Coronary artery (tissue), 2 donors: ENCODE measurements around the gene PTPN2.
"Not testable (repeated sequence)": the region's sequence is repeated elsewhere in the genome, so short reads cannot be mapped to it uniquely, and the experiment has no call there.

Experiments
- DNase-seq: peaks from one replicate; pipeline ENCODE4 v3.0.0-alpha.2; 2017; ENCODE audit warnings: low spot score
- H3K27ac ChIP-seq, 2 donors: fragments of 200-600 bp; sonication (generic); one replicate each; pipeline ENCODE4 v1.5.1; 2016 to 2019
- H3K4me3 ChIP-seq: fragments of 200-600 bp; sonication (generic); 2 replicates; pipeline ENCODE4 v1.5.1; 2016; ENCODE audit warnings: mild to moderate bottlenecking, moderate library complexity
- TF ChIP-seq, protein P1 (sequence below): fragments of 200-600 bp; sonication (generic); IDR thresholded peaks from one replicate; pipeline ENCODE4 v1.5.1; 2019; ENCODE audit warnings: antibody characterized with exemption

Gene PTPN2

DNA sequence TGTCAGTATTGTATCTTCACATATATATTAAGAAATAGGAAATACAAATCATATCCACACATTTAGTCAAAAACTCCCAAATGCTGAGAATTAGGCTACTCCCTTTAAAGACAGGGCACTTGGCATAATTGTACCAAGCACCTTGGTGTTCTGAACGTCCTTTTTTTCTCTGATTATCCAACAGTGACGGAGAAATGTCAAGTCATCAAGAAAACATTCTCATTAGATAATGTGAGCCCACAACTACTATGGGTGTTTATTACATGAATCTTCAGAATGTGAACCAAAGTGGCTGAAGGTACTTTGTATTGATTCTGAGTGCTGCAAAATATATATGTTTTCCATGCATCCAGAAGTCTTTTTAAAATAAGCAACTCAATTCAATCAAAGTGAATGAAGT lies 97.4 kb downstream of the PTPN2 start:
- Histone ChIP-seq H3K4me3 (no peak overlapping the region), H3K27ac (no peak overlapping the region)
- TF ChIP-seq, protein P1, sequence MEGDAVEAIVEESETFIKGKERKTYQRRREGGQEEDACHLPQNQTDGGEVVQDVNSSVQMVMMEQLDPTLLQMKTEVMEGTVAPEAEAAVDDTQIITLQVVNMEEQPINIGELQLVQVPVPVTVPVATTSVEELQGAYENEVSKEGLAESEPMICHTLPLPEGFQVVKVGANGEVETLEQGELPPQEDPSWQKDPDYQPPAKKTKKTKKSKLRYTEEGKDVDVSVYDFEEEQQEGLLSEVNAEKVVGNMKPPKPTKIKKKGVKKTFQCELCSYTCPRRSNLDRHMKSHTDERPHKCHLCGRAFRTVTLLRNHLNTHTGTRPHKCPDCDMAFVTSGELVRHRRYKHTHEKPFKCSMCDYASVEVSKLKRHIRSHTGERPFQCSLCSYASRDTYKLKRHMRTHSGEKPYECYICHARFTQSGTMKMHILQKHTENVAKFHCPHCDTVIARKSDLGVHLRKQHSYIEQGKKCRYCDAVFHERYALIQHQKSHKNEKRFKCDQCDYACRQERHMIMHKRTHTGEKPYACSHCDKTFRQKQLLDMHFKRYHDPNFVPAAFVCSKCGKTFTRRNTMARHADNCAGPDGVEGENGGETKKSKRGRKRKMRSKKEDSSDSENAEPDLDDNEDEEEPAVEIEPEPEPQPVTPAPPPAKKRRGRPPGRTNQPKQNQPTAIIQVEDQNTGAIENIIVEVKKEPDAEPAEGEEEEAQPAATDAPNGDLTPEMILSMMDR = no peak
- DNase-seq = no peak

- TF ChIP-seq, protein P1 = no peak
- DNase-seq = no peak
- H3K27ac ChIP-seq = no peak overlapping the region
- no peak overlapping the region for H3K4me3 ChIP-seq
These were observed 100.5 kb downstream of the PTPN2 start for GRCh38 chr18:12783524-12783923.

GRCh38 chr18:12782521-12782920 lies 101.5 kb downstream of the PTPN2 start:
- Histone ChIP-seq H3K4me3 (no peak overlapping the region), H3K27ac (no peak overlapping the region)
- TF ChIP-seq, protein P1 = no peak
- DNase-seq = no peak

GRCh38 chr18:12779456-12779855 lies 104.6 kb downstream of the PTPN2 start:
- H3K4me3 ChIP-seq = no peak overlapping the region
- TF ChIP-seq, protein P1 = no peak
- DNase-seq = no peak
- no peak overlapping the region for H3K27ac ChIP-seq

DNA sequence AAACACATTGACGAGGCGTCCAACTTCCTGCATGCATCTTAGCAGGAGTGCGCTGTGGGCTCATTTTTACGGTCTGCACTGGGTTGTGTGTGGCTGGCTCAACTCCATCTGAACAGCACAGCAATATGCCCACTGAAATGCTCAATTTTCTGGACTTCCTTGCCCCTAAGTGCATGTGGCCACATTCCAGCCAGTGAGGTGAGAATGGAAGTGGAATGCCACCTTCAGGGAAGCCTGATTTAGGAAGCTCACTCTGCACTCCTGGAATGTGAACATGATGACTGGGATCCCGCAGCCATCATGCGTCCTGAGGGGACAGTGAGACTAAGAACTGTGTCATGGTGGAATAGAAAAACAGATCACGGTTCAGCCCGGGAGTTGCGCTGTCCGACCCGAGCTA lies 105.0 kb downstream of the PTPN2 start:
- H3K27ac ChIP-seq = no peak overlapping the region
- no peak overlapping the region for H3K4me3 ChIP-seq
- TF ChIP-seq, protein P1 = no peak
- DNase-seq = no peak

DNA sequence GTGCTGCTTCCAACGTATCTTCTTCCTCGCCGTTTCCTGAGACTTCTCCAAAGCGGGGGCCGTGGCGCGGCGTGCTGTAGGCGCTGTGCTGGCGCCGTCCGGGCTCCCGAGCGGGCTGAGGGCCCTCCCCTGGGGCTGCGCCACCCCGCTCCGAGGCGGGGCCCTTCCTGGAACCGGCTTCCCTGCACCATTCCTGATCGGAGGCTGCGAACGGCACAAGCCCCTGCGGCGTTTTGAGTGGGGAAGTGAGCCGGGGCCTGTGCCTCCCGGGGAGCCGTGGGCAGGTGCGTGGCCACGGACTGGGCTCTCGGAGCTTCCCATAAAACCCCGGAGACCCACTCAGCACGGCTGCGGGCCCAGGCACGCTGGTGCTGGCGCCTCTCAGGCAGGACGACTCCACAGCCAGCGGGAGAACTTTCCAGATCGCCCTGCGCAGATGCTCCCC lies 106.5 kb downstream of the PTPN2 start:
- TF ChIP-seq, protein P1 = no peak
- DNase-seq = no peak
- no peak overlapping the region for H3K27ac ChIP-seq
- no peak overlapping the region for H3K4me3 ChIP-seq

- H3K27ac ChIP-seq = no peak overlapping the region
- no peak for DNase-seq
- no peak overlapping the region for H3K4me3 ChIP-seq
- TF ChIP-seq, protein P1 = no peak
These were observed 107.1 kb downstream of the PTPN2 start for GRCh38 chr18:12776821-12777471.

DNA sequence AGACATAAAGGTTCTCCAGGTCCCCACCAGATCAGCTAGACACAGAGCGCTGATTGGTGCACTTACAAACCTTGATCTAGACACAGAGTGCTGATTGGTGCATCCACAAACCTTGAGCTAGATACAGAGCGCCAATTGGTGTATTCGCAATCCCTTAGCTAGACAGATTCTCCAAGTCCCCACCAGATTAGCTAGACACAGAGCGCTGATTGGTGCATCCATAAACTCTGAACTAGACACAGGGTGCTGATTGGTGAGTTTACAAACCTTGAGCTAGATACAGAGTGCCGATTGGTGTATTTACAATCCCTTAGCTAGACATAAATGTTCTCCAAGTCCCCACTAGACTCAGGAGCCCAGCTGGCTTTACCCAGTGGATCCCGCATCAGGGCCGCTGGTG lies 107.6 kb downstream of the PTPN2 start:
- DNase-seq, H3K4me3 ChIP-seq, H3K27ac ChIP-seq: not testable (repeated sequence)
